Skin of body (tissue), 2 donors: ENCODE measurements around the gene OPRPN. TPM values are rescaled to one million over a fixed set of nuclear protein-coding genes. Genes with fewer than 3 reads are reported as not detected.

Experiments used
- DNase-seq: peaks from one replicate; lab custom pipeline; 2025; lab: John Stamatoyannopoulos, UW
- total RNA-seq: library from RNA; depleted of rRNA; stranded (reverse); fragments of >200 nt; gene quantifications from one replicate; pipeline ENCODE4 v1.2.3, GENCODE V29; 2014

The OPRPN gene, protein sequence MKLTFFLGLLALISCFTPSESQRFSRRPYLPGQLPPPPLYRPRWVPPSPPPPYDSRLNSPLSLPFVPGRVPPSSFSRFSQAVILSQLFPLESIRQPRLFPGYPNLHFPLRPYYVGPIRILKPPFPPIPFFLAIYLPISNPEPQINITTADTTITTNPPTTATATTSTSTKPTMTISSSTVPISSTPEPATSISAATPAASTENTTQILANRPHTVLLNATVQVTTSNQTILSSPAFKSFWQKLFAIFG
- not detected for total RNA-seq

DNA sequence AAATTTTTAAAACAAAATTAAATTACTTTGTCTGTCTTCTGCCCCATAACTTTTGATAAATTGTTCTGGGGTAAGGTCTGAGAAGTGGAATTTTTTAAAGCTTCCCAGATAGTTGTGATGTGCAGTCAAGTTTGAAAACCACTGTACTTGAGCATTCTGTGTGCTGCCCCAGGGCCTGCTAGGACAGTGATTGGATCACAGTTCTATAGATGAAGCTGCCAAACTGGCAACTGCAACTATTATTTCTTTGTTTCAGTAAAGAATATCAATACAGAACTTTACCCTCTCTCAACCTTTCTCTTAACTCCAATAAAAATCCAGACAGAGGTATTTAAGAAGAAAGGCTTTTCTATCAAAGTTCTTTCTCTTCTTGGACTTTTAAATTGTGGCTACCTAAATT, at the start of gene OPRPN:
Gene OPRPN, plus strand, starts transcription at position 361 of the 400 bp plus-strand sequence. CDS start 1,346 bp downstream, outside the sequence.
- no peak for DNase-seq

DNA sequence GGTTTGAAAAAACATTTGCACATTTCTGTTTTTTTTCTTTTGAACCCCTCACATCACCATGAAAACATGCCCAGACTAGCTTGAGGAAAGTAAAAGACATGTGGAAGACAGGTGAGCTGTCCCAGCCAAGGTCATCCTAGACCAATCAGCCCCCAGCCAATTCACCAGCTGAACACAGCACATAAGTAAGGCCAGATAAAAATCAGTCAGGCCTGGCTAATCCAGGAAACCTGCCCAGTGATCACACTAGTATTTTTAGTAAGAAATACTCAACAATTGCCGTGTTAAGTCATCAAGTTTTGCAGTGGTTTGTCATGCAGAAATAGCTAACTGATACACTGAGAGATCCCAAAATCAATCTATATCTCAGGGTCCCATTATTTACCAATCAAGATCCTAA, 41.6 kb upstream of the OPRPN start:
- no peak for DNase-seq

DNA sequence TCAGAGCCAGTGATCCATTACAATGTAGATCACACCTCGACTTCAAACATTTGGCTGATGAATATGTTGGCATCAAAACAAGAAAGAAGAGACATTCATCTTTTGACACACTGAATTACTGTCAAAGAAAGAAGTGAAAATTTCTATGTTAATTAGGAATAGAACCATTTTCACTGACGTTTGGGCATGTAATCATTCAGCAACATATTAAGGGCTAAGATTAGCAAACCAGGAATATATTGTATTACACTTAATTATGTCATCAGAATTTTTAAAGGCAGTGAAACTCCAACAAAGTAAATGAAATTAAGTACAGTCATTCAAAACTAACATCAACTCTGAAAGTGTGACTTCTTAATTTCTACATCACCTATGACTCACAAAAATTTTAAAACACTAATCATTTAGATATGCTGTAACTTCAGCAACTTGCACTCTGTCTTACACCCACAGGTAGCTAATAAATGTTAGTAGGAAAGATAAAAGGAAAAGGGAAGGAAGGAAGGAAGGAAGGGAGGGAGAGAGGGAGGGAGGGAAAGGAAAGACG, 38.6 kb upstream of the OPRPN start:
- no peak for DNase-seq

DNA sequence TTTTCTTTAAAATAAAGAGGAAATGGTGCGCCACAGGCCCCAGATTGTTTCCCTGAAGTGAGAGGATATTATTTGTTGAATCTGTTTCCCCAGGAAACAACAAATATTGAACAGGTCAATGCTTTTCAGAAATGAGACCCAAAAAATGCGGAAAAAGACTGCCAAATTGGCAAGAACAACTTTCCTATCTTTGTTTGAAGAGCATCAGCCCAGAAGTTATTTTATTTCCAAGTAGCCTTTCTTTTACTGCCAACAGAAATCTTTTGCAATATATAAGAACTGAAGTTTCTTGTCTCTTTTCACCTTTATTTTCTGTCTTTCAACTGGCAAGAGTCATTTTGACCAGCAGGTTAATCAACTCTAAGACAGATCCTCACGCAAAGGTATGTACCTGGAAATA, 37.3 kb upstream of the OPRPN start, which contains the start of gene SMR3A:
Gene SMR3A, plus strand, starts transcription at position 301 of the 400 bp plus-strand sequence. CDS start 1,356 bp downstream, outside the sequence.
- no peak for DNase-seq

DNA sequence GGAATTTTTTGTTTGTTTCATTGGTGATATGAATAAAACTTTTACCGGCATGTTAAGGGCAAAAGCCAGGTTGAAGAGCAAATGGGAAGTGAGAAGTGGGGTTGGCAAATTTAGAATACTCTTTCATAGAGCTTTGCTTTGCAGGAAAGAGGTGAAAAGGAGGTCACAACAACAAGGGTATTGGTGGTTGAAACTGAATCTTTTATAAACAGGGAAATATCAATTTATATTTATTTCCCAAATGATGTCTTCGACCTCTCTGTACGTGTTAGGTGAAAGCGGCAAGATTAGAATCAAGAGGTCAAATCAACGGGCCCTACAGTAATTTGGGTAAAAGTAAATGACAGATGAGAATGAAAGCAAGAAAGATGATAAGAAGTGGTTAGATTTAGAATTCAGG, 33.7 kb upstream of the OPRPN start:
- DNase-seq: no peak

DNA sequence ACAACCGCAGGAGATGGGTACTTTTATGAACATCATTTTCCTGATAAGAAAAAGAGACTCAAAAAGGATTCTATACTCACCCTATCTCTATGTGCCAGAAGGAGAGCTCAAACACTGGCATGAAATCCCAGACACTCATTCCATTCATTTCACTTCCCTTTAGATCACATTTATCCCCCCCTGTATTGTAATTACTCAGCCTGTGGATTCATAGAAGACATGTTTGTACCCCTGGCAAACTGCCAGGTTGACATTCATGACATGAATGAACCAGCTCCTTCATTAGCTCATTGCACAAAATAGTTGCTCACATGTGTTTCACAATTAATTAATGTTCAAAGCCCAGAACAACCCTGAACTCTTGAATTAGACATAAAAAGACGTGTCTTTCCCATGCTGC, 32.3 kb upstream of the OPRPN start:
- DNase-seq: peak; percentile 34

DNA sequence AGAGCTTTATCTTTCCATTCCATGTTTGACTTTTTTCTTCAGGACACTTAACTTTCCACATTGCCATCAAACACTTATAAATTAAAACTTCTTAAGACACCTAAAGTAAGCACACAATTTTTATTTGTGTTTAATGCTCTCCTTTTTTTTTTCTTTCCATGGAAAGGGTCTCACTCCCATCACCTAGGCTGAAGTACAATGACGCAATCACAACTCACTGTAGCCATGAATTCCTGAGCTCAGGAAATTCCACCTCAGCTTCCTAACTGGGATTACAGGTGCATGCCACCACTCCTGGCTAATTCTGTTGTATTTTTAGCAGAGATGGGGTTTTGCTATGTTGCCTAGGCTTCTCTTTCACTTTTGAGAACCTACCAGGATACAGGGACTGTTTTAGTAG, 29.9 kb upstream of the OPRPN start:
- no peak for DNase-seq

DNA sequence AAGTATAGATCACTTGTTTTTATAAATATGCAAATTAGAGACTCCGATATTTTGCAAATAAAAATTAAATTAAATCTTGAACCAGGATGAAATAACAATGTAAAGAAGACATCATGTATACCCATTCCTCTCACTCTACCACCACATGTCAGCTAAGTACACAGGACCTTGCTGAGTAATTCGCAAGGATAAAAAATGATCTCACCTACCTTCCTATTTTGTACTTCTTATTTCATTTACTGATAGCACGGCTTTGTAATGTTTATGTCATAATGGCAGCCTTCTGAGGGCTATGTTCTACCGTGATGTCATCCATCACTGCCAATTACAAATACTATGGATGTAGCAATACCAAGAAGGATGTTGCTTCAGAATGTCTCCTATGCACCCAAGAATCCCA, 25.8 kb upstream of the OPRPN start:
- DNase-seq: no peak

DNA sequence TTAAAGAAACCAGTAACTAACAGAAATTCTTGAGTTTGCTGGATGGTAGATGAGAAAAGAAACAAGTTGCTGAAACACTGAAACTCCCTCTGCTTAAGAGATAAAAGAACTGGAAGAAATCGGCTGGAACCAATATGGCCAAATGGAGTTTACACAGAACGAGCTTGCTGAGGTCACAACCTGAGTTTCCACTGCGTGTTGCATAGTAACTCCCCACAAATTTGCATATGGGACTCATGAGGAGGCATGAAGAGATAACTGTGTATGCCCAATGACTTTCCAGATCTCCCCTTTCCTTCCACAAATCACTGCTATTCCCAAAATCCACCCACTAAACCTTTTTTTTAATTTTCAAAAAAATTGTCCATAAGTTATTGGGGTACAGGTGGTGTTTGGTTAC, 25.0 kb upstream of the OPRPN start:
- DNase-seq: no peak

DNA sequence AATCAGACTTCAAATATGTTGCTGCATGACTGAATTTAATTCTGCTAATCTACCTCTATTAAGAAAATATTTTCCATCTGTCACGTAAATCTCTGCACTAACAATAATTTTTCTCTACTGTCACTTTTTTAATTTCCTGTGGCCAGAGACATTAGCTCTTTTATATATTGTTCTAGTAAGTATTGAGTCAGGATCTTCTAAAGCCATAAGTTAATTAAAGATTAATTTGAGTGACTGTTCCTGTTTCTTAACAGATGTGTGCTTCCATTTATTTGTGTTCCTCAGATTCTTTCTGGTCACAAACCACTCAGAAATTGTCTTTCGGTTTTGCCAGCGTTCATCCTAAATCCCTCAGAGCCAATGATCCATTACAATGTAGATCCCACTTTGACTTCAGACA, 17.2 kb upstream of the OPRPN start:
- no peak for DNase-seq

DNA sequence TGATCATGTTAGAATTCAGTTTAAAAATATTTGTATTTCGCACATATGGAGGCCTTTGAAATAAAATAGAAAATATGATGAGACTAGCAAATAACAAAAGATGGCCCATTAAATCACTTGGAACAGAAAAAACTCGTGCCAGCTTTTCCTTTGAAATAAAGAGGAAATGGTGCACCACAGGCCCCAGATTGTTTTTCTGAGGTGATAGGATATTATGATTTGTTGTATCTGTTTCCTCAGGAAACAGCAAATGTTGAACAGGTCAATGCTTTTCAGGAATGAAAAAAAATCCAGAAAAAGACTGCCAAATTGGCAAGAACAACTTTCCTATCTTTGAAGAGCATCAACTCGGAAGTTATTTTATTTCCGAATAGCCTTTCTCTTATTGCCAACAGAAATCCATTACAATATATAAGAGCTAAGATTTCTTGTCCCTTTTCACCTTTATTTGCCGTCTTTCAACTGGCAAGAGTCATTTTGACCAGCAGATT, 15.0 kb upstream of the OPRPN start, which contains the start of gene SMR3B:
Gene SMR3B, plus strand, starts transcription at position 441 of the 491 bp plus-strand sequence. CDS start 1,380 bp downstream, outside the sequence.
- DNase-seq: no peak

DNA sequence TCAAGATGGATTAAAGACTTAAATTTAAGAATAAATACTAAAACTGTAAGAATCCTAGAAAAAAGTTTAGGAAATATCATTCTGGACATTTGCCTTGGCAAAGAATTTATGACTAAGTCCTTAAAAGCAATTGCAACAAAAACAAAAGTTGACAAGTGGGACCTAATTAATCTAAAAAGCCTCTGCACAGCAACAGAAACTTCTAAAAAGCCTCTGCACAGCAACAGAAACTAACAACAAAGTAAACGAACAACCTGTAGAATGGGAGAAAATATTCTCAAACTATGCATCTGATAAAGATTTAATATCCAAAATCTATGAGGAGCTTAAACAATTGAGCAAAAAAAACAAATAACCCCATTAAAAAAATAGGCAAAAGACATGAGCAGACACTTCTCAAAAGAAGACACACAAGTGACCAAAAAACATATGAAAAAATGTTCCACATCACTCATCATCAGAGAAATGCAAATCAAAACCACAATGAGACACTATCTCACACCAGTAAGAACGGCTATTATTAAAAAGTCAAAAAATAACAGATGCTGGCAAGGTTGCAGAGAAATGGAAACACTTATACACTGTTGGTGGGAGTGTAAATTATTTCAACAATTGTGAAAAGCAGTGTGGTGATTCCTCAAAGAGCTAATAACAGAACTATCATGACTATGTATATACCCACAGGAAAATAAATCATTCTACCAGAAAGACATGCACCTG, 5.5 kb upstream of the OPRPN start:
- no peak for DNase-seq

DNA sequence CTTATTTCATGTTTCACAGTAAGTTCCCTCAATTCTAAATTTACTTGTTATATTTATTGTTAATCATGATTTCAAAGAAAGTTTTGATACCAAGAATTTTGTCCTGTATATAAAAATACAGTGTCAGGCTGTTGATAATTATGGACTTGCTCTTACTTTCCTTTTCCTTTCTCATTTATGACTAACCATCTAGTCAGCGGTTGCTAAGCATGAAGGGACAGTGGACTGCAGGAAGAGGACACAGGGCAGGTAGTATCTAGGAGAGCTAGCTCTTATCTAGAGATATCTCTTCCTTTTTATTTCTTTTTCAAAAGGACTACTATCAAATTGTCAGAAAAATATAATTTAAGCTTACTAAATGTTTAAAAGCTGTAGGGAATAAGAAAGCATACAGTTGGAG, 1.6 kb downstream of the OPRPN start:
- DNase-seq: no peak

DNA sequence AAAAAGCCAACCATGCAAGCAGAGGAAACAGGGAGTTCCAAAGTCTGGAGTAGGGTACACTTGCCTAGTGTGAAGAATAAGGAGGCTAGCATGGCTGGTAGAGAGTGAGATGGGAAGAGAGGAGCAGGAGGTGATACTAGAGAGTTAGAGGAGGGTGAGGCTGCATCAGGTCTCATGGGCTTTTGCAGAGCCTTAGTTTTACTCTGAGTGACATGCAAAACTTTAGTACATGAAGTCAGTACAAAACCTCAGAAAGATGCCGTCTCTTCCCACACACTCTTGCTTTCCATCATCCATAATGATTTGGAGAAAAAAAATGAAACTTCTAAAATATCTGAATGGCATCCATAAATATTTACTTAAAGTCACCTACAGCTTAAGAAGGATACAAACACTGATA, 5.0 kb downstream of the OPRPN start:
- DNase-seq: no peak

DNA sequence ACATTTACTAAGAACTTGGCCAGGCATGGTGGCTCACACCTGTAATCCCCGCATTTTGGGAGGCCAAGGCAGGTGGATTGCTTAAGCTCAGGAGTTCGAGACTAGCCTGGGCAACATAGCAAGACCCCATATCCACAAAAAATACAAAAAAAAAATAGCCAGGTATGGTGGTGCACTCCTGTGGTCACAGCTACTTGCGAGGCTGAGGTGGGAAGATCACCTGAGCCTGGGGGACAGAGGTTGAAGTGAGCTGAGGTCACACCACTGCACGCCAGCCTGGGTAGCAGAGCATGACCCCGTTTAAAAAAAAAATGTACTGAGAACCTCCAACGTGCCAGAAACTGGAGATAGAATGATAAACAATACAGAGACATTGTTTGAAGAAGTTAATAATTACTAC, 8.0 kb downstream of the OPRPN start:
- no peak for DNase-seq

DNA sequence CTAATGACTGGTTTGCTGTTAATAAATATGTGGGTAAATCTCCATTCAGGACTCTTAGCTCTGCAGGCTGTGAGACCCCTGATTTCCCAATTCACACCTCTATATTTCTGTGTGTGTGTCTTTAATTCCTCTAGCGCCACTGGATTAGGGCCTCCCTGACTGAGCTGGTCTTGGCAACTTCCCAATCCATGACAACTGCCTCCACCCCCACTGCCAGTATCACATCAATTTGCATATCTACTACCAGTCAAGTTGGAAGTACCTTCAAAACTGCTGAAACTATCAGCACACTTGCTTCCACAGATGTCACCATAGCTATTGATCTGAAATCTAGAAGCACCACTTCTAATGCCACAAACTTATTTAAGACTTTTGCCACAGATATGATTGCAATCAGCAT, 27.6 kb downstream of the OPRPN start:
- no peak for DNase-seq

DNA sequence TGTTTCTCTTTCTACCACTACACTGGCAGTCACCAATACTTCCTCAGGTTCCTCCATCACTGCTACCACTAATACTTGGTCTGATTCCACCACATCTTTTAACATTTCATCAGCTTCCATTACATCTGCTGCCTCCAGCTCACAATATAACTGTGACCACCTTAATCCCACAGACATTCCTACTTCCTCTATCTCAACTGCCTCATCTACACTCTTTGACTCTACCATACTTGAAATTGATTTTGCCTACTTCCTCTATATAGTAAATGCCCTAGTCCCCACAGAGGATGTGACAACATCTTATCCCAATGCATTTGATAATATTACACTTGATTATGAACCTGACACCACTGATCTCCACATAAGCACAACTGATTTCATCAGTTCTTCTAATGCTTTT, 29.0 kb downstream of the OPRPN start:
- DNase-seq: no peak

DNA sequence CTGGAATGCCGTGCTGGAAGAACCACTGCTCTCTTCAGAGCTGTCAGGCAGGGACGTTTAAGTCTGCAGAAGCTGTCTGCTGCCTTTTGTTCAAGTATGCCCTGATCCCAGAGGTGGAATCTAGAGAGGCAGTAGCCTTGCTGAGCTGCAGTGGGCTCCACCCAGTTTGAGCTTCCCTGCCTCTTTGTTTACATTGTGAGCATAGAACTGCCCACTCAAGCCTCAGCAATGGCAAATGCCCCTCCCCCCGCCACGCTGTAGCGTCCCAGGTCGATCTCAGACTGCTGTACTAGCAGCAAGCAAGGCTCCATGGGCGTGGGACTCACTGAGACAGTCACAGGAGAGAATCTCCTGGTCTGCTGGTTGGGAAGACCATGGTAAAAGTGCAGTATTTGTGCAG, 39.5 kb downstream of the OPRPN start:
- no peak for DNase-seq

DNA sequence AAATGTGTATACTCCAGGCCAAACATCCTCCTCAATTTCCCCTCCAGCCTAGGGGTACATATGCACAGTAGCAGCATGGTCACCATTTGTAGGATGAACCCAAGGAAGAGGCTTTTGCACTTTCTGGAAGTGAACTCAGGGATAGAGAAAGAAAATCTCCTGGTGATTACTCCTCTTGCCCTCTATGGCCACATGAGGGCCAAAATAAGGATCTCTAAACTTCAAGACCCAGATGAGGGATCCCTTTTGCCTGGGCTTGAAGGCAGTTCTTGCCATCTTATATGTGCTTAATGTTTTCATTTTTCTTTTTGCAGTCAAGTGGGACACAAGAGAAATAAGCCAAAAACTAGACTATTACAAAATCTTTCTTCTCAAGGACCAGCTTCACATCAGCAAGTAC, 44.7 kb downstream of the OPRPN start:
- no peak for DNase-seq

DNA sequence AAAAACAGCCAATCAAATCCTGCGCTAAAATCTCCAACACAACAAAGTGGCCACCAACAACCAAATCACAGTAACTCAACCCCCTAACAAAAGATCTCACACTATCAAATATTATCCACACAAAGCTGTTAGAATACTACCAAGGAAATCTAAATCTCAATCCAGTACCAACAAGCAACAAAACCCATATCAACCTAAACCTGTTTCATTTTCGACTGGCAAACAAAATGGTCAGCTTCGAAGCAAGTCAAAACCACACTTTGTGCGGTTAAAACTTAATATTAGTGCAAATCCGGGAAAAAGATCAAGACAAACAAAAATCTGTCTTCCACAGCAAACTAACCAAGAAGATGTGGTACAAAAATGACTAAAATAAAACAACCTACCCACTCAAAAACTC, 45.6 kb downstream of the OPRPN start:
- no peak for DNase-seq

DNA sequence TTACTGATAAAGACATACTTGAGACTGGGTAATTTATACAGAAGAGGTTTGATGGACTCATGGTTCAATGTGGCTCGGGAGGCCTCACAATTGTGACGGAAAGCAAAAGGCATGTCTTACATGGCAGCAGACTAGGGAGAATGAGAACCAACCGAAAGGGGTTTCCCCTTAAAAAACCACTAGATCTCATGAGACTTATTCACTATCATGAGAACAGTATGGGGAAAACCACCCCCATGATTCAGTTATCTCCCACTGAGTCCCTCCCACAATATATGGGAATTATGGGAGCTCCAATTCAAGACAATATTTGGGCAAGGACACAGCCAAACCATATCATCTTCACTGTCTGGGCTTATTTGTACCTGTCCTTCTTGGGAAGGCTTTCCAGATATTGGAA, 51.5 kb downstream of the OPRPN start:
- no peak for DNase-seq

DNA sequence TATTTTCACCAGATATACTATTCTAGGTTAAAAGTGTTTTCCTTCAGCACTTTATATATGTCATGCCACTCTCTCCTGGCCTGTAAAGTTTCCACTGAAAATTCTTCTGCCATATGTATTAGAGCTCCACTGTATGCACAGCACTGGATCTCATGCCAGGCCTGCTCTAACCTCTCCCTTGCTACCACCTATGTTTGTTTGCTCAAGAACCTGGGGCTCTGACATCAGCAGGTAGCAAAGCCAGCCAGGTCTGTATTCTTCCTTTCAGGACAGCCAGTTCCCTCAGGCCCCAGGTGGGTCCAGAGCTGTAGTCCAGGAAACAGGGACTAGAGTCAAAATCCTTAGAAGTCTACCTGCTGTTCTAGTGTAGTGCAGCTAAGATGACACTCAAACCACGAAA, 55.2 kb downstream of the OPRPN start:
- DNase-seq: no peak
